ENCODE measurements around the gene HYAL3.

DNA sequence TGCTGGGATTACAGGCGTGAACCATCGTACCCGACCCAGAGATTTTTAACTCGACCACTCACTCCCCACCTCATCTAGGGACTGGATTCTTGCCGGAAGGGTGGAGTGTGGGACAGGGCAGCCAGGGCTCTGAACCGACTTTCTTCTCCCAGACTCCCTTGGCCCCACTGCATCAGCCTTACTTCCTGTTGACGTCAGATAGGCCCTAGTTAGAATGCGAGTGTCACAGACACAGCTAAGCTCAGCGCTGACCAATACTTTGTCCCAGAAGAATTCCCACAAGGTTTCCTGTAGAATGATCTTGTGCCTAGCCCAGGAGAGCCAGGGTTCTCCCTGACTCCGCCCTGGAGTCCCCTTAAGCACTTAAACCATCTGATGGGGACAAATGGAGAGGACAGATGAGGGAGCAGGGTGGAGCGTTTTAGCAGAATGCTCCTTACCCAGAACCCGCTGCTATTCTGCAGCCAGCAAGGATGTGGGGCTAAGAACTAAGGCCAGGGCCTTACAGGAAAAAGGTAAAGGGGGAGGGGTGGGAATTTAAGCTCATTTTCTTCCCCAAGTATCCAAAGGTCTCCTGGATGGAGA, 34.6 kb upstream of the HYAL3 start:
- TF ChIP-seq, protein P1, sequence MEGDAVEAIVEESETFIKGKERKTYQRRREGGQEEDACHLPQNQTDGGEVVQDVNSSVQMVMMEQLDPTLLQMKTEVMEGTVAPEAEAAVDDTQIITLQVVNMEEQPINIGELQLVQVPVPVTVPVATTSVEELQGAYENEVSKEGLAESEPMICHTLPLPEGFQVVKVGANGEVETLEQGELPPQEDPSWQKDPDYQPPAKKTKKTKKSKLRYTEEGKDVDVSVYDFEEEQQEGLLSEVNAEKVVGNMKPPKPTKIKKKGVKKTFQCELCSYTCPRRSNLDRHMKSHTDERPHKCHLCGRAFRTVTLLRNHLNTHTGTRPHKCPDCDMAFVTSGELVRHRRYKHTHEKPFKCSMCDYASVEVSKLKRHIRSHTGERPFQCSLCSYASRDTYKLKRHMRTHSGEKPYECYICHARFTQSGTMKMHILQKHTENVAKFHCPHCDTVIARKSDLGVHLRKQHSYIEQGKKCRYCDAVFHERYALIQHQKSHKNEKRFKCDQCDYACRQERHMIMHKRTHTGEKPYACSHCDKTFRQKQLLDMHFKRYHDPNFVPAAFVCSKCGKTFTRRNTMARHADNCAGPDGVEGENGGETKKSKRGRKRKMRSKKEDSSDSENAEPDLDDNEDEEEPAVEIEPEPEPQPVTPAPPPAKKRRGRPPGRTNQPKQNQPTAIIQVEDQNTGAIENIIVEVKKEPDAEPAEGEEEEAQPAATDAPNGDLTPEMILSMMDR (IDR thresholded peaks at IDR 0.05) = no peak
- TF ChIP-seq ZFX (IDR thresholded peaks at IDR 0.05; ENCODE audit: borderline replicate concordance) = no peak
